WTC11 (cell line): ENCODE results near the gene ANKRD33B.

Experiments used
- ATF2 ChIP-seq: sonication (generic); formaldehyde crosslinking; IDR thresholded peaks from 2 replicates; pipeline ENCODE4 v1.8.1; 2022; ENCODE audit warnings: low read depth, missing genetic modification reagents, borderline replicate concordance
- ATF3 ChIP-seq: sonication (generic); formaldehyde crosslinking; conservative IDR thresholded peaks from 2 replicates; pipeline ENCODE4 v1.8.1; 2022; ENCODE audit warnings: mild to moderate bottlenecking, missing genetic modification reagents
- CREM ChIP-seq: sonication (generic); formaldehyde crosslinking; IDR thresholded peaks from 2 replicates; pipeline ENCODE4 v1.8.1; 2022; ENCODE audit warnings: mild to moderate bottlenecking, missing genetic modification reagents, moderate library complexity
- CTCF ChIP-seq: fragments of 200-600 bp; IDR thresholded peaks from 2 replicates; pipeline ENCODE4 v1.8.0; 2022; ENCODE audit warnings: antibody characterized with exemption
- FOXJ3 ChIP-seq: sonication (generic); formaldehyde crosslinking; IDR thresholded peaks from 2 replicates; pipeline ENCODE4 v1.9.0; 2021; ENCODE audit warnings: missing genetic modification reagents, mild to moderate bottlenecking, borderline replicate concordance
- MAX ChIP-seq: sonication (generic); formaldehyde crosslinking; IDR thresholded peaks from 2 replicates; pipeline ENCODE4 v1.8.0; 2022; ENCODE audit warnings: mild to moderate bottlenecking, missing genetic modification reagents
- NR3C1 ChIP-seq: sonication (generic); formaldehyde crosslinking; conservative IDR thresholded peaks from 2 replicates; pipeline ENCODE4 v1.8.1; 2023; ENCODE audit warnings: low read depth, mild to moderate bottlenecking, missing genetic modification reagents
- TEAD4 ChIP-seq: sonication (generic); formaldehyde crosslinking; IDR thresholded peaks from 2 replicates; pipeline ENCODE4 v1.8.0; 2022; ENCODE audit warnings: mild to moderate bottlenecking, missing genetic modification reagents
- TP53 ChIP-seq: sonication (generic); formaldehyde crosslinking; IDR thresholded peaks from 2 replicates; pipeline ENCODE4 v1.8.1; 2023; ENCODE audit warnings: mild to moderate bottlenecking, missing genetic modification reagents
- USF2 ChIP-seq: sonication (generic); formaldehyde crosslinking; IDR thresholded peaks from 2 replicates; pipeline ENCODE4 v1.8.1; 2023; ENCODE audit warnings: mild to moderate bottlenecking, missing genetic modification reagents, moderate library complexity

GRCh38 chr5:10620346-10620745 is 56.5 kb downstream of the ANKRD33B start:
- TF ChIP-seq TEAD4 (CRISPR knock-in tag): no peak
- TF ChIP-seq CREM (CRISPR knock-in tag): no peak
- no peak for TF ChIP-seq CTCF
- no peak for TF ChIP-seq MAX (CRISPR knock-in tag)
- no peak for TF ChIP-seq TP53 (CRISPR knock-in tag)
- no peak for TF ChIP-seq ATF2 (CRISPR knock-in tag)
- TF ChIP-seq FOXJ3 (CRISPR knock-in tag): no peak
- TF ChIP-seq ATF3 (CRISPR knock-in tag): no peak
- no peak for TF ChIP-seq NR3C1 (CRISPR knock-in tag)
- TF ChIP-seq USF2 (CRISPR knock-in tag): no peak
